ENCODE measurements around the gene GHRHR. TPM values are rescaled to one million over a fixed set of nuclear protein-coding genes. Genes with fewer than 3 reads are reported as not detected.

GHRHR gene
- total and polyA plus RNA-seq, 2 of the 4 experiments (the other 2 are of a cell fraction) = not detected

DNA sequence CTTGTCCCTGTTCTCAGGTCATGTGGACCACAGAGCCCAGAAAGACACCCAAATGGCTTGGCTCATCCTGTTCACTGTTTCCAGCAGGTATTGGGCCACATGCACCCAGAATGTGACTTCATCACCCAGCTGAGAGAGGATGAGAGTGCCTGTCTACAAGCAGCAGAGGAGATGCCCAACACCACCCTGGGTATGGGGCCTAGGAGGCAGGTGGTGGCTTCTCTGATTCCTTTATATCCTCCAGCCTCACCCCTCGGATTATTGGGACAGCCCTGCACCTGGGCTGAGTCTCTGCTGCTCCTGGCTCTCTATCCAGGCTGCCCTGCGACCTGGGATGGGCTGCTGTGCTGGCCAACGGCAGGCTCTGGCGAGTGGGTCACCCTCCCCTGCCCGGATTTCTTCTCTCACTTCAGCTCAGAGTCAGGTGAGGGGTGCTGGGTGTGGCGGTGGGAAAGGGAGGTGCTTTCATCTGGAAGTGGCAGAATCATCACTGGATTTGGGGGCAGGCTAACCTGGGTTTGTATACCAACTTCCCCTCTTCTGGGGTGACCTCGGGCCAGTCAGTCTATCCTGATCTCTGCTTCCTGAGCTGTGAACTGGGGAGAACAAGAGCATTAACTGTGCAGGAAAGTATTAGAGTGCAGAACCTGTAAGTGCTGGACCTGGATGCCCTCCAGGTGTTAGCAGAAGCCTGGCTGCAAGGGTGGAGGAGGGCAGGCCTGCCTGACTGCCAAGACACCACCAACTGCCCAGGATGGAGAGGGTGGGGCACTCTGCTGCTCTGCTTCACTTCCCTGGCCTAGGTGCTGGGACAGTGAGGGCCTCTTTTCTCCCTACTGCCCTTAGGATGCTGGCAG is 5.2 kb downstream of the GHRHR start:
- 20% methylated on average over 1 of the region's 7 CpGs; no CpG with 5 or more reads in 1 of the 2 experiments for WGBS, 2 experiments (ENCODE audit: extremely low coverage in 2 of 2, insufficient read length in 1 of 2)
- no peak overlapping the region for H4K5ac ChIP-seq (ENCODE audit: low read depth, low read length)
- no peak overlapping the region for H2AK5ac ChIP-seq (ENCODE audit: low read depth, low read length)
- no peaks in the 10 kb centered on the region for H3K79me1 ChIP-seq (ENCODE audit: low read depth in 1 of 2, low read length in 2 of 2)
- no peak overlapping the region for H2BK20ac ChIP-seq (ENCODE audit: low read depth, low read length)
- no peaks in the 10 kb centered on the region for H3K4me1 ChIP-seq (ENCODE audit: control insufficient read depth, insufficient read depth, low read length)
- H3K4me3 ChIP-seq (ENCODE audit: insufficient read depth, low read depth, low read length) = no peak overlapping the region
- no peak overlapping the region for H2BK120ac ChIP-seq (ENCODE audit: low read depth, low read length)
- intact Hi-C loops (cut with micrococcal nuclease) = no loop called here
- no peak overlapping the region for H3K18ac ChIP-seq (ENCODE audit: low read depth, low read length)
- no peaks in the 10 kb centered on the region for H3K9me3 ChIP-seq (ENCODE audit: control insufficient read depth, insufficient read depth, low read length)
- CTCF ChIA-PET = no interaction called here
- no peak overlapping the region for H3K56ac ChIP-seq (ENCODE audit: extremely low read depth, insufficient read depth, low read length)
- DNase-seq (no peak), ATAC-seq (ENCODE audit: low read depth) (no peak)
- H3K27me3 ChIP-seq (ENCODE audit: control insufficient read depth, insufficient read depth, low read length) = peaks cover 67% of the 10 kb centered on the region
- no peak overlapping the region for H3K14ac ChIP-seq (replicated peaks; ENCODE audit: low read depth, low read length)
- POLR2A ChIA-PET (ENCODE audit: unreplicated experiment) = no interaction called here
- no peaks in the 10 kb centered on the region for H3K36me3 ChIP-seq (ENCODE audit: control insufficient read depth, insufficient read depth, low read length)
- BruUV-seq (replicated peaks) = no TSS peak
- H3K9me1 ChIP-seq (ENCODE audit: insufficient read depth, low read length) = no peaks in the 10 kb centered on the region
- H2AK9ac ChIP-seq (replicated peaks; ENCODE audit: low read depth, low read length, poor library complexity) = no peak overlapping the region
- H3K27ac ChIP-seq (ENCODE audit: insufficient read depth, low read length) = no peak overlapping the region
- H3K4ac ChIP-seq (ENCODE audit: low read depth, low read length) = no peak overlapping the region
- in situ Hi-C loops (cut with MboI; ENCODE audit: low sequenced_read_pairs) = no loop called here
- no peak overlapping the region for H4K91ac ChIP-seq (ENCODE audit: insufficient read depth, low read depth, low read length)
- no peak overlapping the region for H3K4me2 ChIP-seq (ENCODE audit: low read depth, low read length)
- H2BK15ac ChIP-seq (ENCODE audit: low read depth, low read length) = no peak overlapping the region
- H4K20me1 ChIP-seq (ENCODE audit: insufficient read depth, low read length) = no peaks in the 10 kb centered on the region
- no peak overlapping the region for H4K8ac ChIP-seq (ENCODE audit: low read depth in 2 of 2, low read length in 2 of 2)
- H3K9ac ChIP-seq (ENCODE audit: low read depth, low read length) = no peak overlapping the region
- H3K23ac ChIP-seq (ENCODE audit: low read depth, low read length) = no peak overlapping the region
- TF ChIP-seq RCOR1 (IDR thresholded peaks at IDR 0.05; ENCODE audit: insufficient replicate concordance, low read length) (no peak), SMC3 (IDR thresholded peaks at IDR 0.05; ENCODE audit: low read depth, low read length) (no peak), FOS (IDR thresholded peaks at IDR 0.05; ENCODE audit: low read depth, low read length) (no peak), MAZ (IDR thresholded peaks at IDR 0.05; ENCODE audit: borderline replicate concordance, low read depth, low read length) (no peak), MXI1 (IDR thresholded peaks at IDR 0.05; ENCODE audit: borderline replicate concordance, low read depth, low read length) (no peak), CEBPB (IDR thresholded peaks at IDR 0.05; ENCODE audit: low read depth, low read length) (no peak), POLR2A (IDR thresholded peaks at IDR 0.05; ENCODE audit: low read depth, low read length) (no peak), RAD21 (IDR thresholded peaks at IDR 0.05; ENCODE audit: low read length) (no peak)
- TF ChIP-seq, protein P1, sequence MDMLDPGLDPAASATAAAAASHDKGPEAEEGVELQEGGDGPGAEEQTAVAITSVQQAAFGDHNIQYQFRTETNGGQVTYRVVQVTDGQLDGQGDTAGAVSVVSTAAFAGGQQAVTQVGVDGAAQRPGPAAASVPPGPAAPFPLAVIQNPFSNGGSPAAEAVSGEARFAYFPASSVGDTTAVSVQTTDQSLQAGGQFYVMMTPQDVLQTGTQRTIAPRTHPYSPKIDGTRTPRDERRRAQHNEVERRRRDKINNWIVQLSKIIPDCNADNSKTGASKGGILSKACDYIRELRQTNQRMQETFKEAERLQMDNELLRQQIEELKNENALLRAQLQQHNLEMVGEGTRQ (IDR thresholded peaks at IDR 0.05; ENCODE audit: low read depth, low read length) = no peak
- TF ChIP-seq, protein P2, sequence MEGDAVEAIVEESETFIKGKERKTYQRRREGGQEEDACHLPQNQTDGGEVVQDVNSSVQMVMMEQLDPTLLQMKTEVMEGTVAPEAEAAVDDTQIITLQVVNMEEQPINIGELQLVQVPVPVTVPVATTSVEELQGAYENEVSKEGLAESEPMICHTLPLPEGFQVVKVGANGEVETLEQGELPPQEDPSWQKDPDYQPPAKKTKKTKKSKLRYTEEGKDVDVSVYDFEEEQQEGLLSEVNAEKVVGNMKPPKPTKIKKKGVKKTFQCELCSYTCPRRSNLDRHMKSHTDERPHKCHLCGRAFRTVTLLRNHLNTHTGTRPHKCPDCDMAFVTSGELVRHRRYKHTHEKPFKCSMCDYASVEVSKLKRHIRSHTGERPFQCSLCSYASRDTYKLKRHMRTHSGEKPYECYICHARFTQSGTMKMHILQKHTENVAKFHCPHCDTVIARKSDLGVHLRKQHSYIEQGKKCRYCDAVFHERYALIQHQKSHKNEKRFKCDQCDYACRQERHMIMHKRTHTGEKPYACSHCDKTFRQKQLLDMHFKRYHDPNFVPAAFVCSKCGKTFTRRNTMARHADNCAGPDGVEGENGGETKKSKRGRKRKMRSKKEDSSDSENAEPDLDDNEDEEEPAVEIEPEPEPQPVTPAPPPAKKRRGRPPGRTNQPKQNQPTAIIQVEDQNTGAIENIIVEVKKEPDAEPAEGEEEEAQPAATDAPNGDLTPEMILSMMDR (conservative IDR thresholded peaks at IDR 0.05; ENCODE audit: low read depth, low read length) = no peak
- TF ChIP-seq, protein P3, sequence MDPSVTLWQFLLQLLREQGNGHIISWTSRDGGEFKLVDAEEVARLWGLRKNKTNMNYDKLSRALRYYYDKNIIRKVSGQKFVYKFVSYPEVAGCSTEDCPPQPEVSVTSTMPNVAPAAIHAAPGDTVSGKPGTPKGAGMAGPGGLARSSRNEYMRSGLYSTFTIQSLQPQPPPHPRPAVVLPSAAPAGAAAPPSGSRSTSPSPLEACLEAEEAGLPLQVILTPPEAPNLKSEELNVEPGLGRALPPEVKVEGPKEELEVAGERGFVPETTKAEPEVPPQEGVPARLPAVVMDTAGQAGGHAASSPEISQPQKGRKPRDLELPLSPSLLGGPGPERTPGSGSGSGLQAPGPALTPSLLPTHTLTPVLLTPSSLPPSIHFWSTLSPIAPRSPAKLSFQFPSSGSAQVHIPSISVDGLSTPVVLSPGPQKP (IDR thresholded peaks at IDR 0.05; ENCODE audit: borderline replicate concordance, low read depth, low read length) = no peak
- H2BK5ac ChIP-seq (ENCODE audit: low read depth, low read length, poor library complexity, severe bottlenecking) = no peak overlapping the region
- dilution Hi-C loops (cut with HindIII; ENCODE audit: low sequenced_read_pairs, unreplicated experiment) = no loop called here
- H2AFZ ChIP-seq (replicated peaks; ENCODE audit: low read length, poor library complexity) = no peak overlapping the region
